ENCODE results near the gene GPR17. TPM values are rescaled to one million over a fixed set of nuclear protein-coding genes. Genes with fewer than 3 reads are reported as not detected.

GPR17 gene
- total RNA-seq, 1 experiment from 2014 or later: 1.0 TPM

DNA sequence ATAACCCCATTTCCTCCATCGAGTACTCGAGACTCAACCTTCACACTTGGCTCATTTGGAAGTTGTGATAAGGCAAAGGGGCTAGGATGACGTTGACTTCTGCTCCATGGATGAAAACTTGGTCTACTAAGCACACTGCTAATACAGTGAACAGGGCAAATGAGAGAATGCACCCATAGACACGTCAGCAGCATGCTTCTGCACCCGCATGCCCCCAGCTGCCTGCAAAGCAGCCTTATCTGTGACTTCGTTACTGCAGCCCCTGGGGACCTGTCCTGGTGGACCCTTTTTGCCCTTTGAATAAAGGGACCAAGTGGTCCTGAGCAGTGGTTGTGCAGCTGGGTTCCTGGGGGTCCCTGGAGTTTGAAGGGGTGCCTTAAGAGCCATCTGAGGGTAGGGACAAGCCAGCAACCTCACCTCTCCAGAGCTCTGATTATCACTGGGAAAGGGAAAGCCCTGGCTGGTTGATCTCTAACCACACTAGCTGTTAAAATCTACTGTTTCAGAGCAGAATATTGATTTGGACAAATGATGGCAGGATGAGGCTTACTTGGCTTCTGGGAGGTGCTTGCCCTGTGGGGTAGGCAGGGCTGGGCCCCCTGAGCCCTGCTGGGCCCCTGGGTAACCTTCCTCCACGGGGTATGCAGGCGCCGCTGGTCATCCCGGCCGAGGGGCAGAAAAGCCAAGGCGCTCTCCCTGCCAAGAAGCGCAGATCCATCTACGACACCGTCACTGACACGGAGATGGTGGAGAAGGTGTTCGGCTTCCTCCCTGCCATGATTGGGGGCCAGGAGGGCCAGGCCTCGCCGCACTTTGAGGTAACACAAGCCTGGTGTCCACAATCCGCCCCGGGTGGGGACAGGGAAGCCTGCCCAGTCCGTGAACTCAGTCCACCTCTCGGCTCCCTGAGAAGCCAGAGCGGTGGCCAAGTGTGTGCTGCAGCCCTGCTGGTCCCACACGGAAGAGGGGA is 37.6 kb upstream of the GPR17 start:
- H3F3A ChIP-seq (ENCODE audit: low read length, unreplicated experiment): no peaks in the 10 kb centered on the region
- H3K4me3 ChIP-seq (ENCODE audit: low read length): no peak overlapping the region
- no peaks in the 10 kb centered on the region for H3K9me2 ChIP-seq (replicated peaks; ENCODE audit: low read length)
- H3K27ac ChIP-seq (ENCODE audit: low read length): no peak overlapping the region
- no peak overlapping the region for H3K9ac ChIP-seq (ENCODE audit: low read length)
- no peaks in the 10 kb centered on the region for H3K4me1 ChIP-seq (ENCODE audit: insufficient read depth, low read length)
- H3K27me3 ChIP-seq (ENCODE audit: low read length): no peaks in the 10 kb centered on the region
- ATAC-seq (no peak), DNase-seq (no peak)
- TF ChIP-seq EZH2phosphoT487 (IDR thresholded peaks at IDR 0.05; ENCODE audit: borderline replicate concordance, low read length) (no peak), EZH2 (IDR thresholded peaks at IDR 0.05; ENCODE audit: low read length, unreplicated experiment) (no peak)
- TF ChIP-seq, protein P1, sequence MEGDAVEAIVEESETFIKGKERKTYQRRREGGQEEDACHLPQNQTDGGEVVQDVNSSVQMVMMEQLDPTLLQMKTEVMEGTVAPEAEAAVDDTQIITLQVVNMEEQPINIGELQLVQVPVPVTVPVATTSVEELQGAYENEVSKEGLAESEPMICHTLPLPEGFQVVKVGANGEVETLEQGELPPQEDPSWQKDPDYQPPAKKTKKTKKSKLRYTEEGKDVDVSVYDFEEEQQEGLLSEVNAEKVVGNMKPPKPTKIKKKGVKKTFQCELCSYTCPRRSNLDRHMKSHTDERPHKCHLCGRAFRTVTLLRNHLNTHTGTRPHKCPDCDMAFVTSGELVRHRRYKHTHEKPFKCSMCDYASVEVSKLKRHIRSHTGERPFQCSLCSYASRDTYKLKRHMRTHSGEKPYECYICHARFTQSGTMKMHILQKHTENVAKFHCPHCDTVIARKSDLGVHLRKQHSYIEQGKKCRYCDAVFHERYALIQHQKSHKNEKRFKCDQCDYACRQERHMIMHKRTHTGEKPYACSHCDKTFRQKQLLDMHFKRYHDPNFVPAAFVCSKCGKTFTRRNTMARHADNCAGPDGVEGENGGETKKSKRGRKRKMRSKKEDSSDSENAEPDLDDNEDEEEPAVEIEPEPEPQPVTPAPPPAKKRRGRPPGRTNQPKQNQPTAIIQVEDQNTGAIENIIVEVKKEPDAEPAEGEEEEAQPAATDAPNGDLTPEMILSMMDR (conservative IDR thresholded peaks at IDR 0.05; ENCODE audit: low read depth, low read length): no peak
- H2AFZ ChIP-seq (ENCODE audit: low read length): no peak overlapping the region
- ChIA-PET CTCF (no interaction called here), POLR2A (ENCODE audit: unreplicated experiment) (no interaction called here)
- no peaks in the 10 kb centered on the region for H3K9me3 ChIP-seq (ENCODE audit: low read length)
- no TSS peak for BruUV-seq (replicated peaks)
- no peaks in the 10 kb centered on the region for H3K79me2 ChIP-seq (ENCODE audit: low read length)
- no peaks in the 10 kb centered on the region for H4K20me1 ChIP-seq (ENCODE audit: low read length)
- no peaks in the 10 kb centered on the region for H3K36me3 ChIP-seq (ENCODE audit: low read depth, low read length)
- intact Hi-C loops (cut with micrococcal nuclease): no loop called here
- H3K4me2 ChIP-seq (ENCODE audit: low read length): no peak overlapping the region

DNA sequence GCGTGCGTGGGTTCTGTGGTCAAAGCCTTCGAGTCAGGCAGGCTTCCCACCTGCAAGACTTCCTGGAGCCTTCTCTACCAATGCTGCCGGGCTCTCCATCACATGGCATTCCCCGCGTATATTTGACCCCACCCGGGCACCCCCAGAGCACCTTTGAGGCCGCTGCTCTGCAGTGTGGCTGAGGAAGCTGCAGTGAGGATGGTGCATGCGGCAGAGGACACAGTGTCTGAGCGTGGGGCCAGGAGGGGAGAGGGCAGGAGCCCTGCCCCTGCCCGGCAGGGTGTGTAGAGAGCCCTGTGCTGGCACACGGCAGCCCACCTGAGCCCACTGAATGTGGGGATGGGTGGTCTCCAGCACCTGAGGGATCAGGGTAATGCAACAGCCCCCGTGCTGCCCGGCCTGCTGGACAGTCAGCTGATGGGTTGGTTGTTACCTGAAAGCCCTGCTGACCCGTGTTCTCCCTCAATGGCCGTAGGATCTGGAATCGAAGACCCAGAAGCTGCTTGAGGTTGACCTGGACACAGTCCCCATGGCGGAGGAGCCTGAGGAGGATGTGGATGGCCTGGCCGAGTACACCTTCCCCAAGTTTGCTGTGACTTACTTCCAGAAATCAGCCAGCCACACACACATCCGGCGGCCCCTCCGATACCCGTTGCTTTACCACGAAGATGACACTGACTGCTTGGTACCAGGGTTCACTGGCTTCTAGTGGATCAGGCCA is 36.8 kb upstream of the GPR17 start:
- no peak overlapping the region for H2AFZ ChIP-seq (ENCODE audit: low read length)
- ATAC-seq: no peak
- no peaks in the 10 kb centered on the region for H3K27me3 ChIP-seq (ENCODE audit: low read length)
- no TSS peak for BruUV-seq (replicated peaks)
- no peak overlapping the region for H3K27ac ChIP-seq (ENCODE audit: low read length)
- no peaks in the 10 kb centered on the region for H3K36me3 ChIP-seq (ENCODE audit: low read depth, low read length)
- POLR2A ChIA-PET (ENCODE audit: unreplicated experiment): no interaction called here
- no peak for DNase-seq
- CTCF ChIA-PET: no interaction called here
- H4K20me1 ChIP-seq (ENCODE audit: low read length): no peaks in the 10 kb centered on the region
- intact Hi-C loops (cut with micrococcal nuclease): no loop called here
- H3K79me2 ChIP-seq (ENCODE audit: low read length): no peaks in the 10 kb centered on the region
- H3K9ac ChIP-seq (ENCODE audit: low read length): no peak overlapping the region
- H3F3A ChIP-seq (ENCODE audit: low read length, unreplicated experiment): no peaks in the 10 kb centered on the region
- H3K9me2 ChIP-seq (replicated peaks; ENCODE audit: low read length): no peaks in the 10 kb centered on the region
- TF ChIP-seq, protein P1 (conservative IDR thresholded peaks at IDR 0.05; ENCODE audit: low read depth, low read length): no peak
- no peak for TF ChIP-seq EZH2 (IDR thresholded peaks at IDR 0.05; ENCODE audit: low read length, unreplicated experiment)
- TF ChIP-seq EZH2phosphoT487 (IDR thresholded peaks at IDR 0.05; ENCODE audit: borderline replicate concordance, low read length): no peak
- H3K4me3 ChIP-seq (ENCODE audit: low read length): no peak overlapping the region
- no peak overlapping the region for H3K4me2 ChIP-seq (ENCODE audit: low read length)
- peaks cover 2% of the 10 kb centered on the region for H3K4me1 ChIP-seq (ENCODE audit: insufficient read depth, low read length)
- no peaks in the 10 kb centered on the region for H3K9me3 ChIP-seq (ENCODE audit: low read length)

Data from PC-3 (cell line).